ENCODE results near the gene PI4KA. TPM values are rescaled to one million over a fixed set of nuclear protein-coding genes. Genes with fewer than 3 reads are reported as not detected.
"Not testable (repeated sequence)": the region's sequence is repeated elsewhere in the genome, so short reads cannot be mapped to it uniquely, and the experiment has no call there.

The PI4KA gene
- total and polyA plus RNA-seq, 2 donors, result 32.5 to 64.0 TPM

GRCh38 chr22:20771918-20772625, 86.5 kb downstream of the PI4KA start:
- peaks cover 19 to 20% of the 10 kb centered on the region in 2 donors for H3K36me3 ChIP-seq (ENCODE audit: control insufficient read depth in 2 of 2, insufficient read depth in 2 of 2, low read length in 1 of 2)
- H3K4me1 ChIP-seq (ENCODE audit: control insufficient read depth in 2 of 2, insufficient read depth in 2 of 2, low read length in 2 of 2), result no peaks in the 10 kb centered on the region
- H3K9me3 ChIP-seq (ENCODE audit: control insufficient read depth in 2 of 2, insufficient read depth in 1 of 2, low read length in 1 of 2), result no peaks in the 10 kb centered on the region
- no peaks in the 10 kb centered on the region for H3K27me3 ChIP-seq (ENCODE audit: control insufficient read depth in 2 of 2, insufficient read depth in 1 of 2, low read length in 1 of 2)
- no peak overlapping the region for H3K27ac ChIP-seq (ENCODE audit: low read depth in 1 of 2, low read length in 1 of 2)
- DNase-seq (ENCODE audit: low read depth in 6 of 9, low spot score in 9 of 9), result no peak
- no peak overlapping the region for H3K4me3 ChIP-seq (ENCODE audit: low read length in 2 of 2)
- WGBS, result 97% methylated on average over 9 of the region's 9 CpGs

- not testable (repeated sequence) for H3K27ac ChIP-seq (ENCODE audit: low read depth in 1 of 2, low read length in 1 of 2); H3K27me3 ChIP-seq (ENCODE audit: control insufficient read depth in 2 of 2, insufficient read depth in 1 of 2, low read length in 1 of 2); H3K9me3 ChIP-seq (ENCODE audit: control insufficient read depth in 2 of 2, insufficient read depth in 1 of 2, low read length in 1 of 2); H3K4me1 ChIP-seq (ENCODE audit: control insufficient read depth in 2 of 2, insufficient read depth in 2 of 2, low read length in 2 of 2); DNase-seq (ENCODE audit: low read depth in 6 of 9, low spot score in 9 of 9); H3K4me3 ChIP-seq (ENCODE audit: low read length in 2 of 2)
- WGBS, result 92% methylated on average over 9 of the region's 9 CpGs
- peaks cover 35 to 37% of the 10 kb centered on the region in 2 donors for H3K36me3 ChIP-seq (ENCODE audit: control insufficient read depth in 2 of 2, insufficient read depth in 2 of 2, low read length in 1 of 2)
Measured at GRCh38 chr22:20769496-20769826, 89.2 kb downstream of the PI4KA start.

- Histone ChIP-seq H3K4me1 (ENCODE audit: control insufficient read depth in 2 of 2, insufficient read depth in 2 of 2, low read length in 2 of 2) (no peaks in the 10 kb centered on the region), H3K36me3 (ENCODE audit: control insufficient read depth in 2 of 2, insufficient read depth in 2 of 2, low read length in 1 of 2) (peaks cover 53 to 58% of the 10 kb centered on the region in 2 donors), H3K9me3 (ENCODE audit: control insufficient read depth in 2 of 2, insufficient read depth in 1 of 2, low read length in 1 of 2) (no peaks in the 10 kb centered on the region), H3K27ac (ENCODE audit: low read depth in 1 of 2, low read length in 1 of 2) (no peak overlapping the region), H3K4me3 (ENCODE audit: low read length in 2 of 2) (no peak overlapping the region), H3K27me3 (ENCODE audit: control insufficient read depth in 2 of 2, insufficient read depth in 1 of 2, low read length in 1 of 2) (no peaks in the 10 kb centered on the region)
- DNase-seq (ENCODE audit: low read depth in 6 of 9, low spot score in 9 of 9), result no peak
- 99% methylated on average over 7 of the region's 7 CpGs for WGBS
Measured at GRCh38 chr22:20766530-20766929, 92.1 kb downstream of the PI4KA start.

- Histone ChIP-seq H3K4me1 (ENCODE audit: control insufficient read depth in 2 of 2, insufficient read depth in 2 of 2, low read length in 2 of 2) (no peaks in the 10 kb centered on the region), H3K27ac (ENCODE audit: low read depth in 1 of 2, low read length in 1 of 2) (no peak overlapping the region), H3K36me3 (ENCODE audit: control insufficient read depth in 2 of 2, insufficient read depth in 2 of 2, low read length in 1 of 2) (peaks cover 59 to 62% of the 10 kb centered on the region in 2 donors), H3K9me3 (ENCODE audit: control insufficient read depth in 2 of 2, insufficient read depth in 1 of 2, low read length in 1 of 2) (no peaks in the 10 kb centered on the region), H3K4me3 (ENCODE audit: low read length in 2 of 2) (no peak overlapping the region), H3K27me3 (ENCODE audit: control insufficient read depth in 2 of 2, insufficient read depth in 1 of 2, low read length in 1 of 2) (no peaks in the 10 kb centered on the region)
- 99% methylated on average over 2 of the region's 2 CpGs for WGBS
- DNase-seq (ENCODE audit: low read depth in 6 of 9, low spot score in 9 of 9), result no peak
Measured at GRCh38 chr22:20765938-20766337, 92.7 kb downstream of the PI4KA start.

- H3K4me3 ChIP-seq (ENCODE audit: low read length in 2 of 2), result no peak overlapping the region
- H3K27me3 ChIP-seq (ENCODE audit: control insufficient read depth in 2 of 2, insufficient read depth in 1 of 2, low read length in 1 of 2), result no peaks in the 10 kb centered on the region
- H3K36me3 ChIP-seq (ENCODE audit: control insufficient read depth in 2 of 2, insufficient read depth in 2 of 2, low read length in 1 of 2), result peaks cover 64 to 68% of the 10 kb centered on the region in 2 donors
- no peak overlapping the region for H3K27ac ChIP-seq (ENCODE audit: low read depth in 1 of 2, low read length in 1 of 2)
- no peaks in the 10 kb centered on the region for H3K4me1 ChIP-seq (ENCODE audit: control insufficient read depth in 2 of 2, insufficient read depth in 2 of 2, low read length in 2 of 2)
- 97% methylated on average over 10 of the region's 10 CpGs for WGBS
- no peak for DNase-seq (ENCODE audit: low read depth in 6 of 9, low spot score in 9 of 9)
- no peaks in the 10 kb centered on the region for H3K9me3 ChIP-seq (ENCODE audit: control insufficient read depth in 2 of 2, insufficient read depth in 1 of 2, low read length in 1 of 2)
Measured at GRCh38 chr22:20764729-20765128, 93.9 kb downstream of the PI4KA start.

GRCh38 chr22:20764471-20764720, 94.2 kb downstream of the PI4KA start:
- Histone ChIP-seq H3K27ac (ENCODE audit: low read depth in 1 of 2, low read length in 1 of 2) (no peak overlapping the region), H3K9me3 (ENCODE audit: control insufficient read depth in 2 of 2, insufficient read depth in 1 of 2, low read length in 1 of 2) (no peaks in the 10 kb centered on the region), H3K4me1 (ENCODE audit: control insufficient read depth in 2 of 2, insufficient read depth in 2 of 2, low read length in 2 of 2) (no peaks in the 10 kb centered on the region), H3K4me3 (ENCODE audit: low read length in 2 of 2) (no peak overlapping the region), H3K27me3 (ENCODE audit: control insufficient read depth in 2 of 2, insufficient read depth in 1 of 2, low read length in 1 of 2) (no peaks in the 10 kb centered on the region), H3K36me3 (ENCODE audit: control insufficient read depth in 2 of 2, insufficient read depth in 2 of 2, low read length in 1 of 2) (peaks cover 62 to 68% of the 10 kb centered on the region in 2 donors)
- 91% methylated on average over 7 of the region's 7 CpGs for WGBS
- no peak for DNase-seq (ENCODE audit: low read depth in 6 of 9, low spot score in 9 of 9)

GRCh38 chr22:20763630-20764470, 94.8 kb downstream of the PI4KA start:
- no peak overlapping the region for H3K4me3 ChIP-seq (ENCODE audit: low read length in 2 of 2)
- no peaks in the 10 kb centered on the region for H3K27me3 ChIP-seq (ENCODE audit: control insufficient read depth in 2 of 2, insufficient read depth in 1 of 2, low read length in 1 of 2)
- H3K27ac ChIP-seq (ENCODE audit: low read depth in 1 of 2, low read length in 1 of 2), result no peak overlapping the region
- 90% methylated on average over 13 of the region's 13 CpGs for WGBS
- DNase-seq (ENCODE audit: low read depth in 6 of 9, low spot score in 9 of 9), result no peak
- no peaks in the 10 kb centered on the region for H3K4me1 ChIP-seq (ENCODE audit: control insufficient read depth in 2 of 2, insufficient read depth in 2 of 2, low read length in 2 of 2)
- peaks cover 61 to 69% of the 10 kb centered on the region in 2 donors for H3K36me3 ChIP-seq (ENCODE audit: control insufficient read depth in 2 of 2, insufficient read depth in 2 of 2, low read length in 1 of 2)
- no peaks in the 10 kb centered on the region for H3K9me3 ChIP-seq (ENCODE audit: control insufficient read depth in 2 of 2, insufficient read depth in 1 of 2, low read length in 1 of 2)

GRCh38 chr22:20762233-20762796, 96.3 kb downstream of the PI4KA start:
- Histone ChIP-seq H3K4me1 (ENCODE audit: control insufficient read depth in 2 of 2, insufficient read depth in 2 of 2, low read length in 2 of 2) (no peaks in the 10 kb centered on the region), H3K4me3 (ENCODE audit: low read length in 2 of 2) (no peak overlapping the region), H3K27ac (ENCODE audit: low read depth in 1 of 2, low read length in 1 of 2) (no peak overlapping the region), H3K27me3 (ENCODE audit: control insufficient read depth in 2 of 2, insufficient read depth in 1 of 2, low read length in 1 of 2) (no peaks in the 10 kb centered on the region), H3K9me3 (ENCODE audit: control insufficient read depth in 2 of 2, insufficient read depth in 1 of 2, low read length in 1 of 2) (no peaks in the 10 kb centered on the region), H3K36me3 (ENCODE audit: control insufficient read depth in 2 of 2, insufficient read depth in 2 of 2, low read length in 1 of 2) (peaks cover 61 to 66% of the 10 kb centered on the region in 2 donors)
- WGBS, result over 99% methylated on average over 7 of the region's 7 CpGs
- DNase-seq (ENCODE audit: low read depth in 6 of 9, low spot score in 9 of 9), result no peak

GRCh38 chr22:20761536-20761935, 97.1 kb downstream of the PI4KA start:
- Histone ChIP-seq H3K9me3 (ENCODE audit: control insufficient read depth in 2 of 2, insufficient read depth in 1 of 2, low read length in 1 of 2) (no peaks in the 10 kb centered on the region), H3K36me3 (ENCODE audit: control insufficient read depth in 2 of 2, insufficient read depth in 2 of 2, low read length in 1 of 2) (peaks cover 60 to 66% of the 10 kb centered on the region in 2 donors)
- 96% methylated on average over 2 of the region's 2 CpGs for WGBS

More at GRCh38 chr22:20761536-20761935, 97.1 kb downstream of the PI4KA start:
- no peak for DNase-seq (ENCODE audit: low read depth in 6 of 9, low spot score in 9 of 9)
- Histone ChIP-seq H3K27ac (ENCODE audit: low read depth in 1 of 2, low read length in 1 of 2) (no peak overlapping the region), H3K4me1 (ENCODE audit: control insufficient read depth in 2 of 2, insufficient read depth in 2 of 2, low read length in 2 of 2) (no peaks in the 10 kb centered on the region), H3K27me3 (ENCODE audit: control insufficient read depth in 2 of 2, insufficient read depth in 1 of 2, low read length in 1 of 2) (no peaks in the 10 kb centered on the region), H3K4me3 (ENCODE audit: low read length in 2 of 2) (no peak overlapping the region)

Measured in thymus (tissue), 11 donors.